ENCODE results near the gene UGT1A8. TPM values are rescaled to one million over a fixed set of nuclear protein-coding genes. Genes with fewer than 3 reads are reported as not detected.
"Not testable (repeated sequence)": the region's sequence is repeated elsewhere in the genome, so short reads cannot be mapped to it uniquely, and the experiment has no call there.

UGT1A8 gene
- total and polyA plus RNA-seq, 2 donors (not counting 1 experiment from before 2014, with no cell fraction given): not detected

- Histone ChIP-seq H3K4me1 (ENCODE audit: control insufficient read depth in 2 of 2, insufficient read depth in 2 of 2, low read length in 2 of 2) (no peaks in the 10 kb centered on the region), H3K4me2 (replicated peaks; ENCODE audit: low read depth, low read length, poor library complexity, severe bottlenecking) (no peak overlapping the region), H2AFZ (ENCODE audit: insufficient read depth, low read depth, low read length, poor library complexity, severe bottlenecking) (no peak overlapping the region), H3K36me3 (replicated peaks in 1 of 2; ENCODE audit: control extremely low read depth in 1 of 2, control insufficient read depth in 1 of 2, extremely low read depth in 1 of 2, insufficient read depth in 2 of 2, low read length in 1 of 2) (no peaks in the 10 kb centered on the region), H3K79me2 (ENCODE audit: control insufficient read depth, insufficient read depth, low read length) (no peaks in the 10 kb centered on the region), H4K20me1 (ENCODE audit: control insufficient read depth, insufficient read depth, low read length, poor library complexity, severe bottlenecking) (no peaks in the 10 kb centered on the region), H3K27ac (ENCODE audit: low read length in 2 of 2) (no peak overlapping the region), H3K9ac (ENCODE audit: low read length) (no peak overlapping the region), H3K4me3 (ENCODE audit: control extremely low read depth in 1 of 5, extremely low read depth in 1 of 5, insufficient read depth in 1 of 5, low read depth in 2 of 5, low read length in 4 of 5) (no peak overlapping the region), H3K9me3 (ENCODE audit: control extremely low read depth in 1 of 3, control insufficient read depth in 2 of 3, insufficient read depth in 1 of 3, low read length in 2 of 3) (peaks cover 1 to 22% (median 16%) of the 10 kb centered on the region in 3 donors), H3K27me3 (replicated peaks in 1 of 4; ENCODE audit: control extremely low read depth in 1 of 4, control insufficient read depth in 3 of 4, insufficient read depth in 4 of 4, low read length in 3 of 4) (peaks cover 0 to 18% (median 1%) of the 10 kb centered on the region in 4 experiments)
- WGBS (ENCODE audit: insufficient coverage): 80% methylated on average over 1 of the region's 1 CpG
- H3K4me1 Mint-ChIP-seq: peaks cover 4% of the 10 kb centered on the region
- ChIA-PET POLR2A (no interaction called here), CTCF (no interaction called here)
- DNase-seq: no peak
- peaks cover 27% of the 10 kb centered on the region for H3K27me3 Mint-ChIP-seq
- H3K9me3 Mint-ChIP-seq (ENCODE audit: insufficient read depth): peaks cover 10% of the 10 kb centered on the region
- TF ChIP-seq EZH2 (IDR thresholded peaks at IDR 0.05; ENCODE audit: borderline replicate concordance, insufficient read depth, low read depth, low read length, poor library complexity, severe bottlenecking) (no peak), CTCF (IDR thresholded peaks at IDR 0.05) (no peak)
- intact Hi-C loops (cut with micrococcal nuclease): no loop called here
- no peak overlapping the region for H3K27ac Mint-ChIP-seq
- no peak overlapping the region for H3K4me3 Mint-ChIP-seq
- ATAC-seq (ENCODE audit: low read depth): no peak
These were observed 25.7 kb downstream of the UGT1A8 start for GRCh38 chr2:233643128-233643527.

GRCh38 chr2:233646033-233646432 is 28.6 kb downstream of the UGT1A8 start:
- WGBS (ENCODE audit: insufficient coverage): 87% methylated on average over 3 of the region's 3 CpGs
- H3K36me3 ChIP-seq (replicated peaks in 1 of 2; ENCODE audit: control extremely low read depth in 1 of 2, control insufficient read depth in 1 of 2, extremely low read depth in 1 of 2, insufficient read depth in 2 of 2, low read length in 1 of 2); H3K4me3 Mint-ChIP-seq; intact Hi-C loops (cut with micrococcal nuclease); H3K9ac ChIP-seq (ENCODE audit: low read length); H3K4me3 ChIP-seq (ENCODE audit: control extremely low read depth in 1 of 5, extremely low read depth in 1 of 5, insufficient read depth in 1 of 5, low read depth in 2 of 5, low read length in 4 of 5); H2AFZ ChIP-seq (ENCODE audit: insufficient read depth, low read depth, low read length, poor library complexity, severe bottlenecking); CTCF ChIA-PET; H3K4me1 ChIP-seq (ENCODE audit: control insufficient read depth in 2 of 2, insufficient read depth in 2 of 2, low read length in 2 of 2); POLR2A ChIA-PET; H3K9me3 Mint-ChIP-seq (ENCODE audit: insufficient read depth); H3K27ac Mint-ChIP-seq; H3K4me2 ChIP-seq (replicated peaks; ENCODE audit: low read depth, low read length, poor library complexity, severe bottlenecking); H3K27ac ChIP-seq (ENCODE audit: low read length in 2 of 2); H3K79me2 ChIP-seq (ENCODE audit: control insufficient read depth, insufficient read depth, low read length); ATAC-seq (ENCODE audit: low read depth); H3K4me1 Mint-ChIP-seq; H4K20me1 ChIP-seq (ENCODE audit: control insufficient read depth, insufficient read depth, low read length, poor library complexity, severe bottlenecking); DNase-seq: not testable (repeated sequence)
- peaks cover 39% of the 10 kb centered on the region for H3K27me3 Mint-ChIP-seq
- peaks cover 1 to 24% (median 16%) of the 10 kb centered on the region in 3 donors for H3K9me3 ChIP-seq (ENCODE audit: control extremely low read depth in 1 of 3, control insufficient read depth in 2 of 3, insufficient read depth in 1 of 3, low read length in 2 of 3)
- peaks cover 0 to 18% (median 2%) of the 10 kb centered on the region in 4 experiments for H3K27me3 ChIP-seq (replicated peaks in 1 of 4; ENCODE audit: control extremely low read depth in 1 of 4, control insufficient read depth in 3 of 4, insufficient read depth in 4 of 4, low read length in 3 of 4)

Measured in B cell (primary cell).